GM19455 (cell line): ENCODE results near the gene FAM83C.
"Not testable (repeated sequence)": the region's sequence is repeated elsewhere in the genome, so short reads cannot be mapped to it uniquely, and the experiment has no call there.

Experiments
- ATAC-seq: cut with Tn5 transposase; IDR thresholded peaks from one replicate; pipeline ENCODE4 v1.9.1; 2021; ENCODE audit not compliant: unreplicated experiment

FAM83C gene

DNA sequence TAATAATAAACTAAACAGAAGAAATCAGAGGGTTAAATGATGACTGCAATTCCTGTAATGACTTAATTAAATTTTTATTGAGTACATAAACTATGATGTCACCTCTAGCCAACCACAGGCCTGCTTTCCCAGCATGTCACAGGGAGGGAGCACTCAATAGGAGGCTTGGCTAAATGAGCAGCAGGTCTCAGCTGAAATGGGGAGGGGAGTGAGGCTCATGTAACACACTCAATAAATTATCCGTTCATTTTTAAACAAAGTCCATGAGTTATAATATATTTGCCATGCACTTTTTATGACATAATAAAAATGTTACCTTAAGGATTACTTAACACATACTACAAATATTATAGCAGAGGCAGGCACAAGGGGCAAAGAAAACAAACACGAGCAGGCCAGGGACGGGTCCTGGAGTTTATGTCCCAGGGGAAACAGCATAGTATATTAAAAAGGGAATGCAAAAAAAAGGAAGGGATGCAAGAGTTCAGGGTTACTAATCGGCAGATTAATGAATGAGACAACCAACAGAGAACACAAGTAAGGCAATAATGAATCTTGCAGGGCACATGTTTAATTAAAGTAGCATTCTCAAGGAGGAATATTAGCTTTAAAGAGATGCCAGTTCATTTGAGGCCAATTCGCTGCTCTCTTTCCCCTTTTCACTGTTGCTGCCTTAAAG lies 27.1 kb upstream of the FAM83C start:
- no peak for ATAC-seq

- ATAC-seq: no peak
Measured at GRCh38 chr20:35318502-35319157, 26.4 kb upstream of the FAM83C start.

DNA sequence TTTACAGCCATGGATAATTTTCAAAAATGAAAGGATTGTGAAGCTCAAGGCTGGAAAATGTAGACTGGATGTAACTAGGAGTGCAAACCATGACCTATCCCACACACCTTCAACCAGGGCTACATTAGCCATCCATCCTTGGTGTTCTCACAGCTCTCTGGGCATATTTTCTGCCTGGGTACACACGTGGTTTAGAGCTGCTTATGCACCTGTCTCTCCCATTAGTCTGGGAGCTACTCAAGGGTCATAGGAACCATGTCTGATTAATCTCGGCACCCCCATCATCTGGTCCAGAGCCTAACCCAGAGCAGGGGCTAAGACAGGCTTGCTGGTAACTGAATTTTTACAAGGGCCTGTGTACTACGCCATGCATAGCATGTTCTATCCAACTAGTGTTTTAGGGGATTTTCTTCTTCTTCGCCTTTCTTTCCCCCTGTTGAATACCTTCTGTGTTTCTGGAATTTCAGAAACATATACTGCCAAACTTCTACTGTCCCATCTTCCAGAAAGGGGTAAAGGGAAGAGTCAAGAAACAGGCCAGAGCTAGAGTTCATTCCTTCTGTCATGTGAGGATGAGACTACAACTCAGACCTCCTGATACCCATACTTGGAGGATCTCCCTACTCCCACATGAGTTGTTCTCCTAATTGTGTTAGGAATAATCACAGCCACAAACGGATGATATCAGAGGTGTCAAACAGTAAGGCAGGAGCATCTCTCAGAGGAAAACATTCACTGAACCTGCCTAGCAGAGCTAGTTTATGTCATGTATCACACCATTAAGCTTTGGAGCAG lies 25.4 kb upstream of the FAM83C start:
- ATAC-seq: no peak

GRCh38 chr20:35316086-35316485 lies 23.9 kb upstream of the FAM83C start:
- ATAC-seq: no peak

DNA sequence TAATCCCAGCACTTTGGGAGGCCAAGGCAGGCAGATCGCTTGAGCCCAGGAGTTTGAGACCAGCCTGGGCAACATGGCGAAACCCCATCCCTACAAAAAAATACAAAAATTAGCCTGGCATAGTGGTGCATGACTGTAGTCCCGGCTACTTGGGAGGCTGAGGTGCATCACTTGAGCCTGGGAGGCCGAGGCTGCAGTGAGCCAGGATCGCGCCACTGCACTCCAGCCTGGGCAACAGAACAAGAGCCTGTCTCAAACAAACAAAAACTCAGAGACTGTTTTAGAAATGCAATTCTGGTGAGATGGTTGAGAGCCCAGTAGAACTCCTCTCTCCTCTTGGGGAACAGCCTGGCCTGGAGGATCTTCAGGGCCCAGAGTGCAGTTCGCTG lies 23.4 kb upstream of the FAM83C start:
- ATAC-seq: not testable (repeated sequence)

DNA sequence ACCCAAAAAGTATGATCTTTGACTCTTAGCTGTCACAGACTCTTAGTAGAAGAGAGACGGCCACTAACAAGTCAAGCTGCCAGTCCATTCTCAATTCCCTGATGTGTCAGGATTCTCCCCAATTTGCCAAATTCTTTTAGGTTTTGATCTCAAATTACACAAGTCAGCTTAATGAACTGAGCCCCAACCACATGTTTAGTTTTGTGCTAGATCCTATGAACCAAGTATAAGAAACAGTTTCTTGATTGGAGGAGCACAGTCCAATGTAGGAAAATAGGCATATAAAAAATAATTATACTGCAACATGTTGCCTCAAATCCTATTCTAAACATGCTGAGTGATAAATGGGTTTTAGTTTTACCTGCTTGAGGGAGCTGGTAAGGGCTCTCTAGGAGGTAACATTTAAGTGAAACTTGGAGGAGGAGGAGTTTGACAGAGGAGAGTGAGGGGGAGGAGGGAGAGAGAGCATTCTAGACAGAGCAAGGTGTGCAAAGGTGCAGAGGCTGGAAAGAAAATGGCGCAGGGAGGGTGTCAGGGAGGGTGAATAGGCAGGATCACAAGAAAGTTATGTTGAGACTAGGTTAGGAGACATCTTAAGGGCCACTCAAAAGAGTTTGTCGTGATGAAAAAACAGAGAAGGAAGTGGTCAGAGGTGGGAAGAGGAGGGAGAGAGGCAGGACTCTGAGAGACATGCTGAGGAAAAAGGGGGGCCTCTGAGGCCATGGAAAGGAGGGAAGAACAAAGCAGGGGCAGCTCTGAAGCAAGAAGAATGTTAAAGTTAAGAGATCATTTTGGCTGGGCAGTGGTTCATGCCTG lies 22.8 kb upstream of the FAM83C start:
- ATAC-seq: no peak

DNA sequence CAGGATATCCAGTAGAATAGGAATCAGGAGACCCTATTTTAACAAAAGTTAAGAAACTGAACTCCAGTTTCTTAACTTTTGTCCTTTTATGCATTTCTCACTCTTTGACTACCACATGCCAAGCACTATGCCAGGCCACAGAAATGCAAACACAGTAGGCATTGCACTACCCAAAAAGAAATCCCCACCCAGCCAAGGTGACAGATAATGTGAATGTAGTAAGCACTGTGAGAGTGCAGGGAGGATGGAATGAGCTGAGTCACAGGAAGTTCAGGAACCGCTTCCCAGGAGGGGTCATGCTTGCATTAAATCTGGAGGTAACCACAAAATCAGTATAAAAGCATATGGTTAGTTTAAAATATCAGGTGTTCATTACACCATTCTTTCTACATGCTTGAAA lies 20.1 kb upstream of the FAM83C start:
- ATAC-seq: no peak

DNA sequence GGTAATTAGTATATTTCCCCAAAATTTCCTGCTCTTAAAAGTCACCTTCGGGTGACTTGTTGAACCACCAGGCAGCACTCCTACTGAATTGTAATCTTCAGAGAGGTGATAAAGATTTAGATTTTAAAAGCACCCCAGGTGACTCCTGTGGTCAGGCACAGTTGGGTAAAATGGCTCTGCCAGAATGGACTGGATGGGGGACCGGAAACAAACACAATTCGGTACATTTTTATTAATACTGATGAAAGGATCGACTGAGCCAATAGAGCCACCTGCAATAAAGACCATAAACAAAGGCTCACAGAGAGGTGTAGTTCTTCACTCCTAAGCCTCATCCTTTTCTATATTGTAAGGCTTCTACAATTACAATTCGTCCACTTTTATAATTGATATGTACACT lies 19.6 kb upstream of the FAM83C start:
- no peak for ATAC-seq

GRCh38 chr20:35311409-35311808 lies 19.2 kb upstream of the FAM83C start:
- ATAC-seq: no peak

- ATAC-seq: no peak
Measured at GRCh38 chr20:35307666-35308653, 15.7 kb upstream of the FAM83C start.

DNA sequence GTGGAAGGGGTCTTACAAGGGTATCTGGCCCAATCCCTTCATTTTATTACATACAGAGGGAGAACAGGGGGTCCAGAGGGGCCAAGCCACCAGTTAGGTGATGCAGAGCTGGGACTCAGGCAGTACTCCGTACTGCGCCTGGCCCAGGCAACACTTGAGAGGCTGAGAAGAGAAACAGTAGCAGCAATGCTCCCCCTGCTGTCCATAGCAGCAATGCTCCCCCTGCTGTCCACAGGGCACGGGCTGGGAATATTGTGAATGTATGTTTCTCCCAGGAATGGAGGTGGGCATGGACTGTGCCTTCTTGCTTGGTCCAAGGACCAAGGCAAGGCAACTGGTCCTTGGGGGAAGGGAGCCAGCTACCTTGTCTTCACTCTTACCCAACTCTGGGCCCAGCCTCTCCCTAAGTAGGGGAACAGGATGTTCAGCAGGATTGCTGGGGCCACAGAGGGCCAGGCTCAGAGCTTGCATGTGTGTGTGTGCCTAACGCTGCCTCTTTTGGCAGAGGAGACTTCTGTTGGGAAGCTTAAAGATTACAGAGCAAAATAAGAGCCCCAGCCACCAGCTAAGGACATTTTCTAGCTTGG lies 14.8 kb upstream of the FAM83C start:
- ATAC-seq: no peak

GRCh38 chr20:35305682-35306556 lies 13.7 kb upstream of the FAM83C start:
- ATAC-seq: no peak

- no peak for ATAC-seq
Measured at GRCh38 chr20:35304956-35305355, 12.7 kb upstream of the FAM83C start.

GRCh38 chr20:35303735-35304491 lies 11.7 kb upstream of the FAM83C start:
- ATAC-seq: no peak

- ATAC-seq: no peak
Measured at GRCh38 chr20:35303382-35303734, 11.1 kb upstream of the FAM83C start.

- ATAC-seq: no peak
Measured at GRCh38 chr20:35302421-35303335, 10.5 kb upstream of the FAM83C start.

GRCh38 chr20:35301426-35301825 lies 9.2 kb upstream of the FAM83C start:
- ATAC-seq: no peak
